HL-60 (cell line): ENCODE measurements around the gene PICALM.

Source experiments
- DNase-seq, 2 experiments: peaks; one replicate each; pipeline ENCODE4 v3.0.0-alpha.2; 2010 to 2020; ENCODE audit warnings: low read depth in 1 of 2, low spot score in 1 of 2
- H3K27ac ChIP-seq: fragments of 250-450 bp; sonication (Bioruptor Pico); replicated peaks from 2 replicates; pipeline ENCODE4 v1.5.1; 2020; ENCODE audit warnings: mild to moderate bottlenecking, moderate library complexity
- H3K27me3 ChIP-seq: fragments of 250-450 bp; sonication (Bioruptor Pico); 2 replicates; pipeline ENCODE4 v1.5.1; 2021; ENCODE audit warnings: mild to moderate bottlenecking, moderate library complexity; ENCODE audit not compliant: insufficient read depth, poor library complexity, severe bottlenecking
- H3K4me3 ChIP-seq: replicated peaks from 2 replicates; pipeline ENCODE4 v1.5.1; 2011; ENCODE audit warnings: mild to moderate bottlenecking, control low read depth, low read length; ENCODE audit not compliant: insufficient read depth
- GABPA ChIP-seq: IDR thresholded peaks from 2 replicates; pipeline ENCODE4 v1.6.1; 2012; ENCODE audit warnings: low read depth
- POLR2AphosphoS5 ChIP-seq: IDR thresholded peaks from 2 replicates; pipeline ENCODE4 v1.6.1; 2012; ENCODE audit warnings: low read depth
- REST ChIP-seq: IDR thresholded peaks from 2 replicates; pipeline ENCODE4 v1.6.1; 2012; ENCODE audit warnings: low read depth; ENCODE audit not compliant: insufficient replicate concordance
- SPI1 ChIP-seq: IDR thresholded peaks from 2 replicates; pipeline ENCODE4 v1.6.1; 2012; ENCODE audit warnings: low read depth, mild to moderate bottlenecking, borderline replicate concordance
- TF ChIP-seq, protein P1 (sequence below): IDR thresholded peaks from one replicate; pipeline ENCODE4 v1.5.1; 2011; ENCODE audit warnings: low read length, control low read depth, inconsistent platforms; ENCODE audit not compliant: insufficient read depth

The PICALM gene

GRCh38 chr11:85950317-85951048 is 118.4 kb downstream of the PICALM start:
- Histone ChIP-seq H3K27me3 (no peaks in the 10 kb centered on the region), H3K4me3 (no peak overlapping the region), H3K27ac (no peak overlapping the region)
- no peak for DNase-seq
- TF ChIP-seq SPI1 (no peak), REST (no peak), GABPA (no peak), POLR2AphosphoS5 (no peak)
- TF ChIP-seq, protein P1, sequence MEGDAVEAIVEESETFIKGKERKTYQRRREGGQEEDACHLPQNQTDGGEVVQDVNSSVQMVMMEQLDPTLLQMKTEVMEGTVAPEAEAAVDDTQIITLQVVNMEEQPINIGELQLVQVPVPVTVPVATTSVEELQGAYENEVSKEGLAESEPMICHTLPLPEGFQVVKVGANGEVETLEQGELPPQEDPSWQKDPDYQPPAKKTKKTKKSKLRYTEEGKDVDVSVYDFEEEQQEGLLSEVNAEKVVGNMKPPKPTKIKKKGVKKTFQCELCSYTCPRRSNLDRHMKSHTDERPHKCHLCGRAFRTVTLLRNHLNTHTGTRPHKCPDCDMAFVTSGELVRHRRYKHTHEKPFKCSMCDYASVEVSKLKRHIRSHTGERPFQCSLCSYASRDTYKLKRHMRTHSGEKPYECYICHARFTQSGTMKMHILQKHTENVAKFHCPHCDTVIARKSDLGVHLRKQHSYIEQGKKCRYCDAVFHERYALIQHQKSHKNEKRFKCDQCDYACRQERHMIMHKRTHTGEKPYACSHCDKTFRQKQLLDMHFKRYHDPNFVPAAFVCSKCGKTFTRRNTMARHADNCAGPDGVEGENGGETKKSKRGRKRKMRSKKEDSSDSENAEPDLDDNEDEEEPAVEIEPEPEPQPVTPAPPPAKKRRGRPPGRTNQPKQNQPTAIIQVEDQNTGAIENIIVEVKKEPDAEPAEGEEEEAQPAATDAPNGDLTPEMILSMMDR, result no peak

- Histone ChIP-seq H3K27ac (no peak overlapping the region), H3K4me3 (no peak overlapping the region), H3K27me3 (no peaks in the 10 kb centered on the region)
- no peak for DNase-seq
- no peak for TF ChIP-seq POLR2AphosphoS5
- TF ChIP-seq, protein P1, result no peak
- no peak for TF ChIP-seq GABPA
- no peak for TF ChIP-seq REST
- no peak for TF ChIP-seq SPI1
Observed at GRCh38 chr11:85949798-85950197, 119.1 kb downstream of the PICALM start.

- Histone ChIP-seq H3K4me3 (no peak overlapping the region), H3K27ac (no peak overlapping the region), H3K27me3 (no peaks in the 10 kb centered on the region)
- no peak for DNase-seq
- TF ChIP-seq, protein P1, result no peak
- TF ChIP-seq SPI1, result no peak
- no peak for TF ChIP-seq REST
- TF ChIP-seq POLR2AphosphoS5, result no peak
- no peak for TF ChIP-seq GABPA
Observed at GRCh38 chr11:85948884-85949283, 120.0 kb downstream of the PICALM start.
